Measurements from ENCODE around the gene MVB12B. TPM values are rescaled to one million over a fixed set of nuclear protein-coding genes. Genes with fewer than 3 reads are reported as not detected.

Gene MVB12B
- total RNA-seq, 1 donor = 5.4 TPM

- no peak overlapping the region for H3K27ac ChIP-seq (ENCODE audit: low read depth, low read length)
- no peak overlapping the region for H2AFZ ChIP-seq (ENCODE audit: low read length)
- H3K9me3 ChIP-seq (ENCODE audit: low read depth, low read length) = no peaks in the 10 kb centered on the region
- no peaks in the 10 kb centered on the region for H3K36me3 ChIP-seq (ENCODE audit: insufficient read depth, low read length)
- no peaks in the 10 kb centered on the region for H3K79me2 ChIP-seq (ENCODE audit: insufficient read depth, low read length)
- TF ChIP-seq, protein P1, sequence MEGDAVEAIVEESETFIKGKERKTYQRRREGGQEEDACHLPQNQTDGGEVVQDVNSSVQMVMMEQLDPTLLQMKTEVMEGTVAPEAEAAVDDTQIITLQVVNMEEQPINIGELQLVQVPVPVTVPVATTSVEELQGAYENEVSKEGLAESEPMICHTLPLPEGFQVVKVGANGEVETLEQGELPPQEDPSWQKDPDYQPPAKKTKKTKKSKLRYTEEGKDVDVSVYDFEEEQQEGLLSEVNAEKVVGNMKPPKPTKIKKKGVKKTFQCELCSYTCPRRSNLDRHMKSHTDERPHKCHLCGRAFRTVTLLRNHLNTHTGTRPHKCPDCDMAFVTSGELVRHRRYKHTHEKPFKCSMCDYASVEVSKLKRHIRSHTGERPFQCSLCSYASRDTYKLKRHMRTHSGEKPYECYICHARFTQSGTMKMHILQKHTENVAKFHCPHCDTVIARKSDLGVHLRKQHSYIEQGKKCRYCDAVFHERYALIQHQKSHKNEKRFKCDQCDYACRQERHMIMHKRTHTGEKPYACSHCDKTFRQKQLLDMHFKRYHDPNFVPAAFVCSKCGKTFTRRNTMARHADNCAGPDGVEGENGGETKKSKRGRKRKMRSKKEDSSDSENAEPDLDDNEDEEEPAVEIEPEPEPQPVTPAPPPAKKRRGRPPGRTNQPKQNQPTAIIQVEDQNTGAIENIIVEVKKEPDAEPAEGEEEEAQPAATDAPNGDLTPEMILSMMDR (IDR thresholded peaks at IDR 0.05; ENCODE audit: extremely low read depth, low read depth, low read length) = peak; percentile 51
- H3K4me1 ChIP-seq (ENCODE audit: insufficient read depth, low read length) = no peaks in the 10 kb centered on the region
- no peak for DNase-seq (ENCODE audit: insufficient read length, low spot score, missing footprints)
- H3K4me3 ChIP-seq (ENCODE audit: insufficient read depth, low read length) = no peak overlapping the region
- peaks cover 3% of the 10 kb centered on the region for H3K27me3 ChIP-seq (ENCODE audit: insufficient read depth, low read length)
- H4K20me1 ChIP-seq (ENCODE audit: insufficient read depth, low read length) = no peaks in the 10 kb centered on the region
- no peak overlapping the region for H3K4me2 ChIP-seq (ENCODE audit: insufficient read depth, low read length)
These were observed 9.1 kb upstream of the MVB12B start for GRCh38 chr9:126317513-126317912.

- no peak overlapping the region for H3K27ac ChIP-seq (ENCODE audit: low read depth, low read length)
- no peak overlapping the region for H3K4me3 ChIP-seq (ENCODE audit: insufficient read depth, low read length)
- no peaks in the 10 kb centered on the region for H3K9me3 ChIP-seq (ENCODE audit: low read depth, low read length)
- H3K27me3 ChIP-seq (ENCODE audit: insufficient read depth, low read length) = peaks cover 3% of the 10 kb centered on the region
- H3K4me1 ChIP-seq (ENCODE audit: insufficient read depth, low read length) = no peaks in the 10 kb centered on the region
- H3K36me3 ChIP-seq (ENCODE audit: insufficient read depth, low read length) = no peaks in the 10 kb centered on the region
- H3K79me2 ChIP-seq (ENCODE audit: insufficient read depth, low read length) = no peaks in the 10 kb centered on the region
- no peak for DNase-seq (ENCODE audit: insufficient read length, low spot score, missing footprints)
- no peak overlapping the region for H3K4me2 ChIP-seq (ENCODE audit: insufficient read depth, low read length)
- TF ChIP-seq, protein P1 (IDR thresholded peaks at IDR 0.05; ENCODE audit: extremely low read depth, low read depth, low read length) = no peak
- no peaks in the 10 kb centered on the region for H4K20me1 ChIP-seq (ENCODE audit: insufficient read depth, low read length)
- no peak overlapping the region for H2AFZ ChIP-seq (ENCODE audit: low read length)
These were observed 7.8 kb upstream of the MVB12B start for GRCh38 chr9:126318858-126319257.

GRCh38 chr9:126319671-126320070 is 7.0 kb upstream of the MVB12B start:
- no peak overlapping the region for H3K4me2 ChIP-seq (ENCODE audit: insufficient read depth, low read length)
- no peaks in the 10 kb centered on the region for H3K4me1 ChIP-seq (ENCODE audit: insufficient read depth, low read length)
- H3K79me2 ChIP-seq (ENCODE audit: insufficient read depth, low read length) = no peaks in the 10 kb centered on the region
- no peaks in the 10 kb centered on the region for H3K36me3 ChIP-seq (ENCODE audit: insufficient read depth, low read length)
- H4K20me1 ChIP-seq (ENCODE audit: insufficient read depth, low read length) = no peaks in the 10 kb centered on the region
- DNase-seq (ENCODE audit: insufficient read length, low spot score, missing footprints) = no peak
- TF ChIP-seq, protein P1 (IDR thresholded peaks at IDR 0.05; ENCODE audit: extremely low read depth, low read depth, low read length) = no peak
- no peak overlapping the region for H2AFZ ChIP-seq (ENCODE audit: low read length)
- H3K27ac ChIP-seq (ENCODE audit: low read depth, low read length) = no peak overlapping the region
- H3K4me3 ChIP-seq (ENCODE audit: insufficient read depth, low read length) = no peak overlapping the region
- no peaks in the 10 kb centered on the region for H3K9me3 ChIP-seq (ENCODE audit: low read depth, low read length)
- peaks cover 3% of the 10 kb centered on the region for H3K27me3 ChIP-seq (ENCODE audit: insufficient read depth, low read length)

- Histone ChIP-seq H2AFZ (ENCODE audit: low read length) (no peak overlapping the region), H3K9me3 (ENCODE audit: low read depth, low read length) (no peaks in the 10 kb centered on the region), H3K4me2 (ENCODE audit: insufficient read depth, low read length) (no peak overlapping the region), H3K79me2 (ENCODE audit: insufficient read depth, low read length) (no peaks in the 10 kb centered on the region), H3K36me3 (ENCODE audit: insufficient read depth, low read length) (no peaks in the 10 kb centered on the region), H4K20me1 (ENCODE audit: insufficient read depth, low read length) (no peaks in the 10 kb centered on the region), H3K4me3 (ENCODE audit: insufficient read depth, low read length) (no peak overlapping the region), H3K27ac (ENCODE audit: low read depth, low read length) (no peak overlapping the region), H3K4me1 (ENCODE audit: insufficient read depth, low read length) (no peaks in the 10 kb centered on the region), H3K27me3 (ENCODE audit: insufficient read depth, low read length) (peaks cover 3% of the 10 kb centered on the region)
- DNase-seq (ENCODE audit: insufficient read length, low spot score, missing footprints) = no peak
- TF ChIP-seq, protein P1 (IDR thresholded peaks at IDR 0.05; ENCODE audit: extremely low read depth, low read depth, low read length) = no peak
These were observed 6.3 kb upstream of the MVB12B start for GRCh38 chr9:126320158-126320922.
